ENCODE measurements around the gene OR5K3. TPM values are rescaled to one million over a fixed set of nuclear protein-coding genes. Genes with fewer than 3 reads are reported as not detected.

Gene OR5K3
- total and polyA plus RNA-seq, 2 of the 4 experiments (the other 2 are of a cell fraction), result not detected

GRCh38 chr3:98371853-98372252 is 18.6 kb upstream of the OR5K3 start:
- no peak overlapping the region for H2BK5ac ChIP-seq (ENCODE audit: low read depth, low read length, poor library complexity, severe bottlenecking)
- no peak for ATAC-seq (ENCODE audit: low read depth)
- no peak overlapping the region for H2BK120ac ChIP-seq (ENCODE audit: low read depth, low read length)
- H3K4me3 ChIP-seq (ENCODE audit: insufficient read depth, low read depth, low read length), result no peak overlapping the region
- no peaks in the 10 kb centered on the region for H3K4me1 ChIP-seq (ENCODE audit: control insufficient read depth, insufficient read depth, low read length)
- H3K18ac ChIP-seq (ENCODE audit: low read depth, low read length), result no peak overlapping the region
- no peaks in the 10 kb centered on the region for H3K36me3 ChIP-seq (ENCODE audit: control insufficient read depth, insufficient read depth, low read length)
- H3K14ac ChIP-seq (replicated peaks; ENCODE audit: low read depth, low read length), result no peak overlapping the region
- ChIA-PET CTCF (no interaction called here), POLR2A (ENCODE audit: unreplicated experiment) (no interaction called here)
- no peak overlapping the region for H2BK15ac ChIP-seq (ENCODE audit: low read depth, low read length)
- DNase-seq, result no peak
- no peak for TF ChIP-seq RCOR1 (IDR thresholded peaks at IDR 0.05; ENCODE audit: insufficient replicate concordance, low read length)
- no peak for TF ChIP-seq MAFK (IDR thresholded peaks at IDR 0.05; ENCODE audit: low read depth, low read length)
- TF ChIP-seq RAD21 (IDR thresholded peaks at IDR 0.05; ENCODE audit: low read length), result no peak
- TF ChIP-seq NFE2L2 (IDR thresholded peaks at IDR 0.05; ENCODE audit: low read depth, low read length), result no peak
- TF ChIP-seq USF2 (IDR thresholded peaks at IDR 0.05; ENCODE audit: low read depth, low read length), result no peak
- H2AFZ ChIP-seq (replicated peaks; ENCODE audit: low read length, poor library complexity), result no peak overlapping the region
- no TSS peak for BruUV-seq (replicated peaks)
- H2AK9ac ChIP-seq (replicated peaks; ENCODE audit: low read depth, low read length, poor library complexity), result no peak overlapping the region
- intact Hi-C loops (cut with micrococcal nuclease), result no loop called here
- H4K8ac ChIP-seq (ENCODE audit: low read depth in 2 of 2, low read length in 2 of 2), result no peak overlapping the region
- no peak overlapping the region for H3K23ac ChIP-seq (ENCODE audit: low read depth, low read length)
- H3K27me3 ChIP-seq (ENCODE audit: control insufficient read depth, insufficient read depth, low read length), result no peaks in the 10 kb centered on the region
- H3K9me1 ChIP-seq (ENCODE audit: insufficient read depth, low read length), result no peaks in the 10 kb centered on the region
- H2AK5ac ChIP-seq (ENCODE audit: low read depth, low read length), result no peak overlapping the region
- no peak overlapping the region for H3K56ac ChIP-seq (ENCODE audit: extremely low read depth, insufficient read depth, low read length)
- no peaks in the 10 kb centered on the region for H3K9me3 ChIP-seq (ENCODE audit: control insufficient read depth, insufficient read depth, low read length)
- dilution Hi-C loops (cut with HindIII; ENCODE audit: low sequenced_read_pairs, unreplicated experiment), result no loop called here
- H3K27ac ChIP-seq (ENCODE audit: insufficient read depth, low read length), result no peak overlapping the region
- H4K20me1 ChIP-seq (ENCODE audit: insufficient read depth, low read length), result no peaks in the 10 kb centered on the region
- H4K5ac ChIP-seq (ENCODE audit: low read depth, low read length), result no peak overlapping the region
- no peaks in the 10 kb centered on the region for H3K79me1 ChIP-seq (ENCODE audit: low read depth in 1 of 2, low read length in 2 of 2)
- in situ Hi-C loops (cut with MboI; ENCODE audit: low sequenced_read_pairs), result loop anchor here (25.0 kb wide), 1 partner anchor 90 kb away; the partner anchor contains the start of gene OR5K1
- no peak overlapping the region for H4K91ac ChIP-seq (ENCODE audit: insufficient read depth, low read depth, low read length)
- H2BK20ac ChIP-seq (ENCODE audit: low read depth, low read length), result no peak overlapping the region
- no peak overlapping the region for H3K4ac ChIP-seq (ENCODE audit: low read depth, low read length)
- H3K4me2 ChIP-seq (ENCODE audit: low read depth, low read length), result no peak overlapping the region
- H3K9ac ChIP-seq (ENCODE audit: low read depth, low read length), result no peak overlapping the region
